ENCODE data around the gene SLC6A7. TPM values are rescaled to one million over a fixed set of nuclear protein-coding genes. Genes with fewer than 3 reads are reported as not detected.

SLC6A7 gene
- total RNA-seq, 1 experiment from 2014 or later: not detected

- no peak overlapping the region for H3K4me2 ChIP-seq
- intact Hi-C loops (cut with micrococcal nuclease; ENCODE audit: unreplicated experiment): no loop called here
- no peak for TF ChIP-seq EZH2 (IDR thresholded peaks at IDR 0.05; ENCODE audit: low read depth)
- TF ChIP-seq, protein P1, sequence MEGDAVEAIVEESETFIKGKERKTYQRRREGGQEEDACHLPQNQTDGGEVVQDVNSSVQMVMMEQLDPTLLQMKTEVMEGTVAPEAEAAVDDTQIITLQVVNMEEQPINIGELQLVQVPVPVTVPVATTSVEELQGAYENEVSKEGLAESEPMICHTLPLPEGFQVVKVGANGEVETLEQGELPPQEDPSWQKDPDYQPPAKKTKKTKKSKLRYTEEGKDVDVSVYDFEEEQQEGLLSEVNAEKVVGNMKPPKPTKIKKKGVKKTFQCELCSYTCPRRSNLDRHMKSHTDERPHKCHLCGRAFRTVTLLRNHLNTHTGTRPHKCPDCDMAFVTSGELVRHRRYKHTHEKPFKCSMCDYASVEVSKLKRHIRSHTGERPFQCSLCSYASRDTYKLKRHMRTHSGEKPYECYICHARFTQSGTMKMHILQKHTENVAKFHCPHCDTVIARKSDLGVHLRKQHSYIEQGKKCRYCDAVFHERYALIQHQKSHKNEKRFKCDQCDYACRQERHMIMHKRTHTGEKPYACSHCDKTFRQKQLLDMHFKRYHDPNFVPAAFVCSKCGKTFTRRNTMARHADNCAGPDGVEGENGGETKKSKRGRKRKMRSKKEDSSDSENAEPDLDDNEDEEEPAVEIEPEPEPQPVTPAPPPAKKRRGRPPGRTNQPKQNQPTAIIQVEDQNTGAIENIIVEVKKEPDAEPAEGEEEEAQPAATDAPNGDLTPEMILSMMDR (conservative IDR thresholded peaks at IDR 0.05): no peak
- H3F3A ChIP-seq (ENCODE audit: insufficient read depth, low read depth): no peaks in the 10 kb centered on the region
- H2AFZ ChIP-seq: no peak overlapping the region
- no peak for DNase-seq
- H3K79me2 ChIP-seq (ENCODE audit: low read depth): no peaks in the 10 kb centered on the region
- H3K36me3 ChIP-seq (ENCODE audit: low read depth): no peaks in the 10 kb centered on the region
- H3K4me1 ChIP-seq (replicated peaks; ENCODE audit: insufficient read depth): no peaks in the 10 kb centered on the region
- no peak overlapping the region for H3K4me3 ChIP-seq
- no peaks in the 10 kb centered on the region for H3K9me3 ChIP-seq (ENCODE audit: insufficient read depth, low read depth)
- no peaks in the 10 kb centered on the region for H4K20me1 ChIP-seq (ENCODE audit: insufficient read depth)
- no peaks in the 10 kb centered on the region for H3K9me2 ChIP-seq (ENCODE audit: insufficient read depth)
- ChIA-PET CTCF (no interaction called here), POLR2A (ENCODE audit: unreplicated experiment) (no interaction called here)
- H3K27me3 ChIP-seq (ENCODE audit: insufficient read depth, low read depth): 0 out of 2 replicates have a peak, but pooled peaks cover 4% of the 10 kb centered on the region
- no peak overlapping the region for H3K27ac ChIP-seq
- BruUV-seq (replicated peaks): no TSS peak
These were observed 53.7 kb downstream of the SLC6A7 start for GRCh38 chr5:150243590-150243989.

DNA sequence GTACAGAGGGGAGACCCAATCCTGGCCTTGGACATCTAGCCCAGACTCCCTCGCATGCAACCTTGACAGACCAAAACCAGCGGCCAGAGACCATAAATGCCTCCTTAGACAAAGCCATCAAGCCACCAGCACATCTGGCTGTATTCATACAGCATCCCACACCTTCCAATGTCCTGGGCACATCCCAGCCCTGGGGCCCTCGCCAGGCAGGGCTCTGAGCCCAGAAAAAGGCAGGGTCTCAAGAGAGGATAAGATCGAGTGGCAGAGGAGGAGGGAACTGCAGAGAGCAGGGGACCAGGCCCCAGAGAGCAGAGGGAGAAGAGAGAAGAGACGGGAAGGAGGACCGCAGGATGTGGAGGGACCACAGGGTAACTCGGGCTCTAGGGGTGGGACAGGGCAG lies 54.3 kb downstream of the SLC6A7 start:
- 0 out of 2 replicates have a peak, but pooled peaks cover 4% of the 10 kb centered on the region for H3K27me3 ChIP-seq (ENCODE audit: insufficient read depth, low read depth)
- no TSS peak for BruUV-seq (replicated peaks)
- H2AFZ ChIP-seq: no peak overlapping the region
- no peaks in the 10 kb centered on the region for H3K4me1 ChIP-seq (replicated peaks; ENCODE audit: insufficient read depth)
- H3K4me3 ChIP-seq: no peak overlapping the region
- POLR2A ChIA-PET (ENCODE audit: unreplicated experiment): no interaction called here
- CTCF ChIA-PET: no interaction called here
- H3K36me3 ChIP-seq (ENCODE audit: low read depth): no peaks in the 10 kb centered on the region
- H3K9me3 ChIP-seq (ENCODE audit: insufficient read depth, low read depth): no peaks in the 10 kb centered on the region
- no peak overlapping the region for H3K27ac ChIP-seq
- no peaks in the 10 kb centered on the region for H3K79me2 ChIP-seq (ENCODE audit: low read depth)
- intact Hi-C loops (cut with micrococcal nuclease; ENCODE audit: unreplicated experiment): no loop called here
- TF ChIP-seq, protein P1 (conservative IDR thresholded peaks at IDR 0.05): no peak
- no peak for TF ChIP-seq EZH2 (IDR thresholded peaks at IDR 0.05; ENCODE audit: low read depth)
- DNase-seq: no peak
- H3F3A ChIP-seq (ENCODE audit: insufficient read depth, low read depth): no peaks in the 10 kb centered on the region
- H3K4me2 ChIP-seq: no peak overlapping the region
- H3K9me2 ChIP-seq (ENCODE audit: insufficient read depth): no peaks in the 10 kb centered on the region
- no peaks in the 10 kb centered on the region for H4K20me1 ChIP-seq (ENCODE audit: insufficient read depth)

DNA sequence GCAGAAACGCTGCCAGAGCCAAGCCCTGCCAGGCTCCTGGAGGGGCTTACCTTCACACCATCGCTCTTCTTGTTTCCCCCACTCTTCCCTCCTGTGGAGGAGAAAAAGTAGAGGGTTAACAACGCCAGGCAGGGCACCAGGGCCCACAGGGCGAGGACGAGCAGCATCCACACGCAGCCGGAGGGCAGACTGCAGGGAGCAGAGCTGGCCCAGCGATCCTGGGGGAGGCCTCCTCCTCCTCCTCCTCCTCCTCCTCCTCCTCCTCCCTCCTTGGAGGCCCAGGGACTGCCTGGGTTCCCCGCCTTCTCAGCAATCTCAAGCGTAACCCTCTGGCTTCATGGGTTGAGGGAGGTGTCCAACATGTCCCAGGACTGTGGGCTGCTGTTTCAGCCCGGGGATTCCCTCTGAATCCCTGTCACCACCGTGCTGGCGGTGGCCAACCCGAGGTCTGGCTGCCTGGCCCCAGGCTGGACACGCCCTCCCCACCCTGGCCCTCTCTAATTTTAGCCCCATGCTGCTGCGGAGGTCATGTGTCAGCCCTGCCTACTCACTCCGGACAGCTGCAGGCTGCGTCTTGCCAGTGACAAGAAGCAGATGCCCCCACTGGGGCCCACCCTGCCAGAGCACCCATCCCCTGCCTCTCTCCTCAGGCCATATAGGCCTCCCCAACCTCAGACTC lies 55.4 kb downstream of the SLC6A7 start:
- 0 out of 2 replicates have a peak, but pooled peaks cover 4% of the 10 kb centered on the region for H3K27me3 ChIP-seq (ENCODE audit: insufficient read depth, low read depth)
- H3K9me2 ChIP-seq (ENCODE audit: insufficient read depth): no peaks in the 10 kb centered on the region
- intact Hi-C loops (cut with micrococcal nuclease; ENCODE audit: unreplicated experiment): no loop called here
- BruUV-seq (replicated peaks): no TSS peak
- H3K36me3 ChIP-seq (ENCODE audit: low read depth): no peaks in the 10 kb centered on the region
- H4K20me1 ChIP-seq (ENCODE audit: insufficient read depth): no peaks in the 10 kb centered on the region
- H3F3A ChIP-seq (ENCODE audit: insufficient read depth, low read depth): no peaks in the 10 kb centered on the region
- H3K9me3 ChIP-seq (ENCODE audit: insufficient read depth, low read depth): no peaks in the 10 kb centered on the region
- no peak overlapping the region for H3K27ac ChIP-seq
- CTCF ChIA-PET: no interaction called here
- DNase-seq: peak in 1 of 2 experiments; percentile 17
- POLR2A ChIA-PET (ENCODE audit: unreplicated experiment): no interaction called here
- no peak overlapping the region for H2AFZ ChIP-seq
- no peaks in the 10 kb centered on the region for H3K79me2 ChIP-seq (ENCODE audit: low read depth)
- no peaks in the 10 kb centered on the region for H3K4me1 ChIP-seq (replicated peaks; ENCODE audit: insufficient read depth)
- H3K4me3 ChIP-seq: no peak overlapping the region
- no peak overlapping the region for H3K4me2 ChIP-seq
- TF ChIP-seq, protein P1 (conservative IDR thresholded peaks at IDR 0.05): no peak
- TF ChIP-seq EZH2 (IDR thresholded peaks at IDR 0.05; ENCODE audit: low read depth): no peak

Data from PC-9 (cell line).